ENCODE results near the gene FYN. TPM values are rescaled to one million over a fixed set of nuclear protein-coding genes. Genes with fewer than 3 reads are reported as not detected.

Gene FYN
- polyA plus RNA-seq, 1 donor (not counting 4 experiments of a cell fraction or from before 2014, with no cell fraction given): 24.7 TPM

GRCh38 chr6:111763381-111763780, 109.9 kb downstream of the FYN start:
- no peaks in the 10 kb centered on the region for H3K79me2 ChIP-seq (ENCODE audit: control insufficient read depth, insufficient read depth, low read length)
- H2AFZ ChIP-seq (ENCODE audit: control insufficient read depth, low read length): no peak overlapping the region
- no peaks in the 10 kb centered on the region for H4K20me1 ChIP-seq (ENCODE audit: control insufficient read depth, extremely low read depth, insufficient read depth, low read length)
- no peaks in the 10 kb centered on the region for H3K27me3 ChIP-seq (ENCODE audit: control insufficient read depth, extremely low read depth, insufficient read depth, low read length)
- H3K9me3 ChIP-seq (ENCODE audit: control insufficient read depth, low read depth, low read length): no peaks in the 10 kb centered on the region
- H3K4me2 ChIP-seq (ENCODE audit: control insufficient read depth, extremely low read depth, insufficient read depth, low read depth, low read length): no peak overlapping the region
- peaks cover 0 to 6% of the 10 kb centered on the region in 2 experiments for H3K36me3 ChIP-seq (ENCODE audit: control insufficient read depth in 2 of 2, extremely low read depth in 1 of 2, insufficient read depth in 2 of 2, low read length in 2 of 2)
- H3K4me3 ChIP-seq (ENCODE audit: control insufficient read depth in 2 of 3, extremely low read depth in 1 of 3, insufficient read depth in 2 of 3, low read depth in 1 of 3, low read length in 3 of 3): no peak overlapping the region
- H3K9ac ChIP-seq (ENCODE audit: control insufficient read depth, extremely low read depth, insufficient read depth, low read length): no peak overlapping the region
- no peak overlapping the region for H3K27ac ChIP-seq (ENCODE audit: control insufficient read depth, insufficient read depth, low read length)
- DNase-seq (ENCODE audit: low read depth, low spot score): no peak
- FAIRE-seq: no peak
- no peak for TF ChIP-seq EZH2 (IDR thresholded peaks at IDR 0.05; ENCODE audit: low read length)
- TF ChIP-seq, protein P1, sequence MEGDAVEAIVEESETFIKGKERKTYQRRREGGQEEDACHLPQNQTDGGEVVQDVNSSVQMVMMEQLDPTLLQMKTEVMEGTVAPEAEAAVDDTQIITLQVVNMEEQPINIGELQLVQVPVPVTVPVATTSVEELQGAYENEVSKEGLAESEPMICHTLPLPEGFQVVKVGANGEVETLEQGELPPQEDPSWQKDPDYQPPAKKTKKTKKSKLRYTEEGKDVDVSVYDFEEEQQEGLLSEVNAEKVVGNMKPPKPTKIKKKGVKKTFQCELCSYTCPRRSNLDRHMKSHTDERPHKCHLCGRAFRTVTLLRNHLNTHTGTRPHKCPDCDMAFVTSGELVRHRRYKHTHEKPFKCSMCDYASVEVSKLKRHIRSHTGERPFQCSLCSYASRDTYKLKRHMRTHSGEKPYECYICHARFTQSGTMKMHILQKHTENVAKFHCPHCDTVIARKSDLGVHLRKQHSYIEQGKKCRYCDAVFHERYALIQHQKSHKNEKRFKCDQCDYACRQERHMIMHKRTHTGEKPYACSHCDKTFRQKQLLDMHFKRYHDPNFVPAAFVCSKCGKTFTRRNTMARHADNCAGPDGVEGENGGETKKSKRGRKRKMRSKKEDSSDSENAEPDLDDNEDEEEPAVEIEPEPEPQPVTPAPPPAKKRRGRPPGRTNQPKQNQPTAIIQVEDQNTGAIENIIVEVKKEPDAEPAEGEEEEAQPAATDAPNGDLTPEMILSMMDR (optimal IDR thresholded peaks at IDR 0.05 in 1 of 3, IDR thresholded peaks at IDR 0.05 in 1 of 3, conservative IDR thresholded peaks at IDR 0.05 in 1 of 3; ENCODE audit: extremely low read depth in 1 of 3, insufficient read depth in 2 of 3, low read length in 3 of 3): no peak
- H3K4me1 ChIP-seq (ENCODE audit: control insufficient read depth, extremely low read depth, insufficient read depth, low read length): no peaks in the 10 kb centered on the region
- no peaks in the 10 kb centered on the region for H3K9me1 ChIP-seq (ENCODE audit: control insufficient read depth, extremely low read depth, insufficient read depth, low read length)
- dilution Hi-C loops (cut with MboI; ENCODE audit: extremely low pct_ligation_motif_present, low sequenced_read_pairs): loop anchor here (5.0 kb wide), 1 partner anchor 36 kb away; no protein-coding TSS in a partner anchor

GRCh38 chr6:111761783-111762312, 111.4 kb downstream of the FYN start:
- DNase-seq (ENCODE audit: low read depth, low spot score) (no peak), FAIRE-seq (no peak)
- Histone ChIP-seq H3K4me1 (ENCODE audit: control insufficient read depth, extremely low read depth, insufficient read depth, low read length) (peaks cover 8% of the 10 kb centered on the region), H3K27me3 (ENCODE audit: control insufficient read depth, extremely low read depth, insufficient read depth, low read length) (no peaks in the 10 kb centered on the region), H3K4me2 (ENCODE audit: control insufficient read depth, extremely low read depth, insufficient read depth, low read depth, low read length) (no peak overlapping the region), H3K36me3 (ENCODE audit: control insufficient read depth in 2 of 2, extremely low read depth in 1 of 2, insufficient read depth in 2 of 2, low read length in 2 of 2) (peaks cover 0 to 6% of the 10 kb centered on the region in 2 experiments), H3K79me2 (ENCODE audit: control insufficient read depth, insufficient read depth, low read length) (no peaks in the 10 kb centered on the region), H3K9me1 (ENCODE audit: control insufficient read depth, extremely low read depth, insufficient read depth, low read length) (no peaks in the 10 kb centered on the region), H3K4me3 (ENCODE audit: control insufficient read depth in 2 of 3, extremely low read depth in 1 of 3, insufficient read depth in 2 of 3, low read depth in 1 of 3, low read length in 3 of 3) (no peak overlapping the region), H3K27ac (ENCODE audit: control insufficient read depth, insufficient read depth, low read length) (no peak overlapping the region), H3K9me3 (ENCODE audit: control insufficient read depth, low read depth, low read length) (no peaks in the 10 kb centered on the region), H3K9ac (ENCODE audit: control insufficient read depth, extremely low read depth, insufficient read depth, low read length) (no peak overlapping the region), H4K20me1 (ENCODE audit: control insufficient read depth, extremely low read depth, insufficient read depth, low read length) (no peaks in the 10 kb centered on the region), H2AFZ (ENCODE audit: control insufficient read depth, low read length) (no peak overlapping the region)
- dilution Hi-C loops (cut with MboI; ENCODE audit: extremely low pct_ligation_motif_present, low sequenced_read_pairs): loop anchor here (5.0 kb wide), 1 partner anchor 35 kb away; no protein-coding TSS in a partner anchor
- TF ChIP-seq, protein P1 (optimal IDR thresholded peaks at IDR 0.05 in 1 of 3, IDR thresholded peaks at IDR 0.05 in 1 of 3, conservative IDR thresholded peaks at IDR 0.05 in 1 of 3; ENCODE audit: extremely low read depth in 1 of 3, insufficient read depth in 2 of 3, low read length in 3 of 3): no peak
- TF ChIP-seq EZH2 (IDR thresholded peaks at IDR 0.05; ENCODE audit: low read length): no peak
